ENCODE results near the gene COL25A1. TPM values are rescaled to one million over a fixed set of nuclear protein-coding genes. Genes with fewer than 3 reads are reported as not detected.

Gene COL25A1
- total RNA-seq, 2 donors from 2014 or later: 0.29 TPM; not detected in 1

DNA sequence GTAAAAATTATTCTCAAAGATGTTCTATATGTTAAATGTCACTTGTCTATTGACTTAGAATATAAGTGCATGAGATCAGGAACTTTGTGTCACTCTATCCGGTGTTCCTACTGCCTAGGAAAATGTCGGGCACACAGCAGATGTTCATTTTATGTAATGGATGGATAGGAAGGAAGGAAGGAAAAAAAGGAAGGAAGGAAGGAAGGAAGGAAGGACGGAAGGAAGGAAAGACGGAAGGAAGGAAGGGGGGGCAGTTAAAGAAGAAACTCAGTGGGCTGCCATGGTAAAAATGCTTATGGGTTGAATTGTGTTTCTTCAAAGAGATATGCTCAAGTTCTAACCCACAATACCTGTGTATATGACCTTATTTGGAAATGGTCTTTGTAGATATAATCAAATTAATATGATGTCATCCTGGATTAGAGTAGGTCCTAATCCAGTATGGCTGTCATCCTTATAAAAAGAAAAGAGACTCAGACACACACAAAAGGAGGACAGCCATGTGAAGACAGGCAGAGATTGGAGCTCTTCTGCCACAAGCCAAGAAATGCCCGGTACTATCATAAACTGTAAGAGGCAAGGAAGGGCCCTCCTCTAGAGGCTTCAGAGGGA, 86.3 kb downstream of the COL25A1 start:
- no peaks in the 10 kb centered on the region for H3K27me3 ChIP-seq
- H3K4me1 ChIP-seq: no peaks in the 10 kb centered on the region
- no peak for DNase-seq
- no peak overlapping the region for H3K27ac ChIP-seq
- intact Hi-C loops (cut with DNase I): no loop called here
- TF ChIP-seq, protein P1, sequence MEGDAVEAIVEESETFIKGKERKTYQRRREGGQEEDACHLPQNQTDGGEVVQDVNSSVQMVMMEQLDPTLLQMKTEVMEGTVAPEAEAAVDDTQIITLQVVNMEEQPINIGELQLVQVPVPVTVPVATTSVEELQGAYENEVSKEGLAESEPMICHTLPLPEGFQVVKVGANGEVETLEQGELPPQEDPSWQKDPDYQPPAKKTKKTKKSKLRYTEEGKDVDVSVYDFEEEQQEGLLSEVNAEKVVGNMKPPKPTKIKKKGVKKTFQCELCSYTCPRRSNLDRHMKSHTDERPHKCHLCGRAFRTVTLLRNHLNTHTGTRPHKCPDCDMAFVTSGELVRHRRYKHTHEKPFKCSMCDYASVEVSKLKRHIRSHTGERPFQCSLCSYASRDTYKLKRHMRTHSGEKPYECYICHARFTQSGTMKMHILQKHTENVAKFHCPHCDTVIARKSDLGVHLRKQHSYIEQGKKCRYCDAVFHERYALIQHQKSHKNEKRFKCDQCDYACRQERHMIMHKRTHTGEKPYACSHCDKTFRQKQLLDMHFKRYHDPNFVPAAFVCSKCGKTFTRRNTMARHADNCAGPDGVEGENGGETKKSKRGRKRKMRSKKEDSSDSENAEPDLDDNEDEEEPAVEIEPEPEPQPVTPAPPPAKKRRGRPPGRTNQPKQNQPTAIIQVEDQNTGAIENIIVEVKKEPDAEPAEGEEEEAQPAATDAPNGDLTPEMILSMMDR (IDR thresholded peaks at IDR 0.05): no peak
- H3K36me3 ChIP-seq: no peaks in the 10 kb centered on the region
- H3K9ac ChIP-seq (ENCODE audit: low read depth in 2 of 2, low read length in 2 of 2): no peak overlapping the region
- H3K4me3 ChIP-seq: no peak overlapping the region
- H3K9me3 ChIP-seq: no peaks in the 10 kb centered on the region

DNA sequence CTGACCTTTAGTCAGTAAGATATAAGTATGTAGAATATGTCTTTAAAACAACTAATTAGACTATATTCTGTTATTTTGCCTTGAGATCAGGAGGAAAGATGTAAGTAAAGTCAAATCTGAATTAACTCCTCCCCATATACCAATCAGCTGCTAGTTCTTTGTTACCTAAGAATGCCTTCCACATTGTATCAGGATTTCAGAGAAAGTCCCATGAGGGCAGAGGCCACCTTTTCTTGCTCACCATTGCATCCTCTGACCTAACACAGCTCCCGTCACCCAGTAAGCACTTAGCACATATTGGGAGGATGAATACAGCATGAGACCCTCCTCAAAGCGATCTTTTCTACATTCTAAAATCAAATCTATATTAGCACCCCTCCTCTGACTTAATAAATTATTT, 87.0 kb downstream of the COL25A1 start:
- H3K9ac ChIP-seq (ENCODE audit: low read depth in 2 of 2, low read length in 2 of 2): no peak overlapping the region
- TF ChIP-seq, protein P1 (IDR thresholded peaks at IDR 0.05): no peak
- no peaks in the 10 kb centered on the region for H3K9me3 ChIP-seq
- no peaks in the 10 kb centered on the region for H3K27me3 ChIP-seq
- no peak overlapping the region for H3K4me3 ChIP-seq
- no peaks in the 10 kb centered on the region for H3K36me3 ChIP-seq
- DNase-seq: no peak
- no peak overlapping the region for H3K27ac ChIP-seq
- intact Hi-C loops (cut with DNase I): no loop called here
- H3K4me1 ChIP-seq: no peaks in the 10 kb centered on the region

DNA sequence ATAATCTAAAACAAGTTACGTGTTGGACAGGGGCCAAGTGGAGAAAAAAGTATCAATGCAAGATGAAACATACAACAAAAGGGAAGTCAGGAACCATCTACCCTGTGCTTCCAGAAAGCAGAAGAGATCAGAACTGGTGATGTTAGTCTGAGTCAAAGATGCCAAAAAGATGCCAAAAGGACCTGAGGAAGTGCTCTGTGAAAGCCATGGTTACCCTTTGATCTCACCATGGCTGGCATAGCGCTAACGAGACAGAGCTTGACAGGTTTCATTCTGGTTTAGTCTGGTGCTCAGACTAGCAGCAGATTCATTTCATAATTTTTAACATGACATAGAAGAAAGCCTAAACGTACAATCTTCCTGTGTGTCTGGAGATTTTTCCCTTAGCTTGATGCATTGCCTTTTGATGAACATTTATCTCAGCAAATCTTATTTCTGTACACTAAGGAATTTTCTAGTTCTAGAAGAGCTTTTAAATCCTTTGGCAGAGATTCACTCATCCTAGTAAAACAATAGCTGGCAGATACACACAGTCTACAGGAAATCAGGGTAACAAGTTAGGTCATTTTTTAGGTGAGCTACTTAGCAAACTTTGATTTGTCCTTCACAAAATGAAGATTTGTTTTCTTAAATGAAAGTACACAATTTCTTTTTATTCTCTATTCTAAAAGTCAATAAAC, 87.7 kb downstream of the COL25A1 start:
- Histone ChIP-seq H3K27ac (no peak overlapping the region), H3K36me3 (no peaks in the 10 kb centered on the region), H3K9ac (ENCODE audit: low read depth in 2 of 2, low read length in 2 of 2) (no peak overlapping the region), H3K4me1 (no peaks in the 10 kb centered on the region), H3K27me3 (no peaks in the 10 kb centered on the region), H3K4me3 (no peak overlapping the region), H3K9me3 (no peaks in the 10 kb centered on the region)
- intact Hi-C loops (cut with DNase I): no loop called here
- DNase-seq: no peak
- TF ChIP-seq, protein P1 (IDR thresholded peaks at IDR 0.05): no peak

DNA sequence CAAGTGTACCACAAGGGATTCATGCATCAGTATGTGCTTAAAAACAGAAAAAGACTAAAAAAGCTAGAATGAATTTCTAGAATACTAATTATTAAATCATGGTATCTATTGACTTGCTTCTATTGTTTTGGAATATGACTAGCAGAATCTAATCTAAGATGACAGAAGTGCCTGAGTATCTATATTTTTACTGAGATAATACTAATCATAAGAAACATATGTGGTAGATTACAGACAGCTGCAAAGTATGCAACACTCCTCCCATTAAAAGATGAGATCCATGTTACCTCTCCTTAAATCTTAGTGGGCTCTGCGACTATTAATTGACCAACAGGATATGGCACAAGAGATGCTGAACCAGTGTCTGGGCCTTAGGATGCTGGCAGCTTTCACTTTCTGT, 89.4 kb downstream of the COL25A1 start:
- no peak for DNase-seq
- TF ChIP-seq, protein P1 (IDR thresholded peaks at IDR 0.05): no peak
- Histone ChIP-seq H3K9me3 (no peaks in the 10 kb centered on the region), H3K4me1 (no peaks in the 10 kb centered on the region), H3K9ac (ENCODE audit: low read depth in 2 of 2, low read length in 2 of 2) (no peak overlapping the region), H3K27ac (no peak overlapping the region), H3K4me3 (no peak overlapping the region), H3K36me3 (no peaks in the 10 kb centered on the region), H3K27me3 (no peaks in the 10 kb centered on the region)
- intact Hi-C loops (cut with DNase I): no loop called here

DNA sequence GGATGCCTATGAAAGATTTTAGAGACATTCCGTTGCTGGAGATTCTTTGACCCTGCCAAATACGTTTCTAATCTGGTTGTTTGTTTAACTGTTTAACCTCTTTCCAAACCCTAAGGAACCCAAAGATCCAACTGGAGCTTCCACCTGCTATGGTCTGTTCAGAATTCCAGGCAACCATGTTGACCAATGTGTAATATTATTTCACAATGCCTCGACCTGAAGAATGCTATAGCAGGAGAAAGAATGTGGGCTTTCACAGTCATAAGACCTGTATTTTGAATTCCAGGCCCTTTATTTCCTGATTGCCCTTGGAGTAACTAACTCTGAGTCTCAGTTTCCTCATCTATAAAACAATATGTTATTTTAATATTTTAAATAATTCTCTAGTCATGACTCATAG, 90.8 kb downstream of the COL25A1 start:
- DNase-seq: no peak
- H3K27ac ChIP-seq: no peak overlapping the region

More for the DNA sequence above, 90.8 kb downstream of the COL25A1 start:
- no peaks in the 10 kb centered on the region for H3K4me1 ChIP-seq
- no peaks in the 10 kb centered on the region for H3K27me3 ChIP-seq
- no peak overlapping the region for H3K9ac ChIP-seq (ENCODE audit: low read depth in 2 of 2, low read length in 2 of 2)
- TF ChIP-seq, protein P1 (IDR thresholded peaks at IDR 0.05): no peak
- H3K36me3 ChIP-seq: no peaks in the 10 kb centered on the region
- no peaks in the 10 kb centered on the region for H3K9me3 ChIP-seq
- intact Hi-C loops (cut with DNase I): no loop called here
- no peak overlapping the region for H3K4me3 ChIP-seq
